Osteoblast (primary cell): ENCODE results near the gene TOMM6. TPM values are rescaled to one million over a fixed set of nuclear protein-coding genes. Genes with fewer than 3 reads are reported as not detected.

Experiments
- DNase-seq: peaks from one replicate; pipeline ENCODE4 v3.0.0; 2011; ENCODE audit warnings: low spot score, mixed read lengths; ENCODE audit not compliant: insufficient read length; ENCODE audit errors: missing footprints
- H2AFZ ChIP-seq: 2 replicates; pipeline ENCODE4 v1.6.0; 2011; ENCODE audit warnings: mild to moderate bottlenecking, low read length
- H3K27ac ChIP-seq: 2 replicates; pipeline ENCODE4 v1.5.1; 2011; ENCODE audit warnings: mild to moderate bottlenecking, low read depth, low read length, moderate library complexity
- H3K27me3 ChIP-seq: 2 replicates; pipeline ENCODE4 v1.6.0; 2012; ENCODE audit warnings: mild to moderate bottlenecking, control low read depth, inconsistent platforms, low read length, moderate library complexity; ENCODE audit not compliant: insufficient read depth
- H3K36me3 ChIP-seq: 2 replicates; pipeline ENCODE4 v1.5.1; 2011; ENCODE audit warnings: mild to moderate bottlenecking, low read length, control low read depth, moderate library complexity; ENCODE audit not compliant: insufficient read depth
- H3K4me1 ChIP-seq: 2 replicates; pipeline ENCODE4 v1.5.1; 2011; ENCODE audit warnings: mild to moderate bottlenecking, low read length, control low read depth, moderate library complexity; ENCODE audit not compliant: insufficient read depth
- H3K4me2 ChIP-seq: 2 replicates; pipeline ENCODE4 v1.6.0; 2011; ENCODE audit warnings: mild to moderate bottlenecking, low read length; ENCODE audit not compliant: insufficient read depth
- H3K4me3 ChIP-seq: fragments of 200-600 bp; sonication (generic); 3 replicates; pipeline ENCODE4 v1.5.1; 2012; ENCODE audit warnings: mild to moderate bottlenecking, low read length, inconsistent platforms; ENCODE audit not compliant: insufficient read depth
- H3K79me2 ChIP-seq: 2 replicates; pipeline ENCODE4 v1.6.0; 2012; ENCODE audit warnings: mild to moderate bottlenecking, low read length, control low read depth, inconsistent platforms; ENCODE audit not compliant: insufficient read depth
- H3K9me3 ChIP-seq: 2 replicates; pipeline ENCODE4 v1.5.1; 2011; ENCODE audit warnings: low read depth, low read length, control low read depth
- H4K20me1 ChIP-seq: 2 replicates; pipeline ENCODE4 v1.6.0; 2012; ENCODE audit warnings: mild to moderate bottlenecking, low read length, control low read depth; ENCODE audit not compliant: insufficient read depth
- CTCF ChIP-seq: IDR thresholded peaks from 2 replicates; pipeline ENCODE4 v1.5.1; 2011; ENCODE audit warnings: mild to moderate bottlenecking, low read depth, low read length, moderate library complexity; ENCODE audit errors: extremely low read depth
- total RNA-seq: library from RNA; depleted of rRNA; stranded (reverse); fragments of >200 nt; gene quantifications from 2 replicates; pipeline ENCODE4 v1.2.3, GENCODE V29; 2012

Gene TOMM6
- total RNA-seq, 1 donor = 54.6 TPM

GRCh38 chr6:41791984-41792383 is 4.5 kb downstream of the TOMM6 start:
- H4K20me1 ChIP-seq = no peaks in the 10 kb centered on the region
- H2AFZ ChIP-seq = no peak overlapping the region
- no peaks in the 10 kb centered on the region for H3K9me3 ChIP-seq
- H3K4me1 ChIP-seq = no peaks in the 10 kb centered on the region
- H3K4me3 ChIP-seq = no peak overlapping the region
- peaks cover 42% of the 10 kb centered on the region for H3K36me3 ChIP-seq
- peaks cover 22% of the 10 kb centered on the region for H3K79me2 ChIP-seq
- no peak overlapping the region for H3K4me2 ChIP-seq
- DNase-seq = no peak
- no peak for TF ChIP-seq CTCF
- H3K27ac ChIP-seq = no peak overlapping the region
- no peaks in the 10 kb centered on the region for H3K27me3 ChIP-seq

- no peaks in the 10 kb centered on the region for H3K79me2 ChIP-seq
- no peak for DNase-seq
- no peak for TF ChIP-seq CTCF
- H3K27ac ChIP-seq = no peak overlapping the region
- no peak overlapping the region for H2AFZ ChIP-seq
- H3K36me3 ChIP-seq = peaks cover 17% of the 10 kb centered on the region
- no peaks in the 10 kb centered on the region for H3K4me1 ChIP-seq
- H4K20me1 ChIP-seq = peaks cover 6% of the 10 kb centered on the region
- H3K4me3 ChIP-seq = no peak overlapping the region
- H3K27me3 ChIP-seq = no peaks in the 10 kb centered on the region
- no peak overlapping the region for H3K4me2 ChIP-seq
- H3K9me3 ChIP-seq = no peaks in the 10 kb centered on the region
These were observed 9.0 kb downstream of the TOMM6 start for GRCh38 chr6:41796474-41796873.

GRCh38 chr6:41798901-41799558 is 11.5 kb downstream of the TOMM6 start:
- Histone ChIP-seq H3K4me3 (no peak overlapping the region), H3K4me2 (no peak overlapping the region), H2AFZ (no peak overlapping the region), H3K27ac (no peak overlapping the region), H3K9me3 (no peaks in the 10 kb centered on the region), H3K36me3 (peaks cover 6% of the 10 kb centered on the region), H3K27me3 (no peaks in the 10 kb centered on the region), H3K79me2 (no peaks in the 10 kb centered on the region), H3K4me1 (no peaks in the 10 kb centered on the region), H4K20me1 (peaks cover 6% of the 10 kb centered on the region)
- TF ChIP-seq CTCF = no peak
- DNase-seq = no peak

GRCh38 chr6:41799559-41799911 is 12.0 kb downstream of the TOMM6 start:
- Histone ChIP-seq H3K4me2 (no peak overlapping the region), H3K9me3 (no peaks in the 10 kb centered on the region), H3K4me1 (no peaks in the 10 kb centered on the region), H3K36me3 (peaks cover 6% of the 10 kb centered on the region), H3K27me3 (no peaks in the 10 kb centered on the region), H3K79me2 (no peaks in the 10 kb centered on the region), H3K4me3 (no peak overlapping the region), H2AFZ (no peak overlapping the region), H3K27ac (no peak overlapping the region), H4K20me1 (peaks cover 6% of the 10 kb centered on the region)
- no peak for DNase-seq
- TF ChIP-seq CTCF = no peak
